Trophoblast cell (in vitro differentiated cells and primary cell): ENCODE measurements around the gene COL23A1.

Source experiments
- DNase-seq, 2 donors: peaks; one replicate each; pipeline ENCODE4 v3.0.0-alpha.2; 2016
- H2AFZ ChIP-seq: 2 replicates; pipeline ENCODE4 v1.6.1; 2013; ENCODE audit warnings: low read length, moderate library complexity, mild to moderate bottlenecking; ENCODE audit not compliant: insufficient read depth, poor library complexity
- H2AK5ac ChIP-seq: 2 replicates; pipeline ENCODE4 v1.6.1; 2013; ENCODE audit warnings: mild to moderate bottlenecking, low read length
- H2BK120ac ChIP-seq: 2 replicates; pipeline ENCODE4 v1.6.1; 2013; ENCODE audit warnings: low read length, mild to moderate bottlenecking, moderate library complexity; ENCODE audit not compliant: insufficient read depth, poor library complexity
- H2BK12ac ChIP-seq: 2 replicates; pipeline ENCODE4 v1.6.1; 2013; ENCODE audit warnings: mild to moderate bottlenecking, low read length, moderate library complexity
- H2BK5ac ChIP-seq: 2 replicates; pipeline ENCODE4 v1.6.1; 2013; ENCODE audit warnings: low read length, low read depth, moderate library complexity, mild to moderate bottlenecking; ENCODE audit not compliant: poor library complexity
- H3K14ac ChIP-seq: 2 replicates; pipeline ENCODE4 v1.6.1; 2013; ENCODE audit warnings: mild to moderate bottlenecking, low read length
- H3K18ac ChIP-seq: 2 replicates; pipeline ENCODE4 v1.6.1; 2013; ENCODE audit warnings: mild to moderate bottlenecking, low read length
- H3K23ac ChIP-seq: 2 replicates; pipeline ENCODE4 v1.6.1; 2013; ENCODE audit warnings: low read length
- H3K27ac ChIP-seq: 2 replicates; pipeline ENCODE4 v1.5.1; 2013; ENCODE audit warnings: low read depth, mild to moderate bottlenecking, inconsistent platforms, low read length, moderate library complexity
- H3K27me3 ChIP-seq: 2 replicates; pipeline ENCODE4 v1.6.1; 2013; ENCODE audit warnings: inconsistent platforms, mild to moderate bottlenecking, low read length, moderate library complexity; ENCODE audit not compliant: insufficient read depth
- H3K36me3 ChIP-seq, 2 experiments: 1 replicate in 1 of 2; 2 replicates in 1 of 2; pipeline ENCODE4 v1.6.1; 2013; ENCODE audit warnings: low read length in 2 of 2, mild to moderate bottlenecking in 2 of 2, moderate library complexity in 1 of 2; ENCODE audit not compliant: insufficient read depth in 2 of 2, control insufficient read depth in 1 of 2
- H3K4ac ChIP-seq: 2 replicates; pipeline ENCODE4 v1.6.1; 2013; ENCODE audit warnings: low read depth, mild to moderate bottlenecking, low read length, moderate library complexity
- H3K4me1 ChIP-seq, 2 experiments: 1 replicate in 1 of 2; 2 replicates in 1 of 2; pipeline ENCODE4 v1.6.1; 2013; ENCODE audit warnings: low read length in 2 of 2, mild to moderate bottlenecking in 2 of 2, moderate library complexity in 1 of 2; ENCODE audit not compliant: insufficient read depth in 2 of 2, control insufficient read depth in 1 of 2
- H3K4me2 ChIP-seq: 2 replicates; pipeline ENCODE4 v1.6.1; 2013; ENCODE audit warnings: inconsistent platforms, mild to moderate bottlenecking, low read length, moderate library complexity
- H3K4me3 ChIP-seq: 2 replicates; pipeline ENCODE4 v1.5.1; 2013; ENCODE audit warnings: mild to moderate bottlenecking, low read depth, low read length, inconsistent platforms
- H3K79me1 ChIP-seq: one replicate; pipeline ENCODE4 v1.6.1; 2013; ENCODE audit warnings: low read length
- H3K79me2 ChIP-seq: 2 replicates; pipeline ENCODE4 v1.6.1; 2013; ENCODE audit warnings: low read length, mild to moderate bottlenecking; ENCODE audit not compliant: control insufficient read depth, insufficient read depth, poor library complexity
- H3K9ac ChIP-seq: 2 replicates; pipeline ENCODE4 v1.6.1; 2013; ENCODE audit warnings: mild to moderate bottlenecking, low read length
- H3K9me3 ChIP-seq: 2 replicates; pipeline ENCODE4 v1.6.1; 2013; ENCODE audit warnings: low read depth, mild to moderate bottlenecking, control low read depth, inconsistent platforms, low read length; ENCODE audit not compliant: insufficient read depth
- H4K12ac ChIP-seq: 2 replicates; pipeline ENCODE4 v1.6.1; 2013; ENCODE audit warnings: low read depth, mild to moderate bottlenecking, low read length, moderate library complexity
- H4K8ac ChIP-seq: 2 replicates; pipeline ENCODE4 v1.6.1; 2013; ENCODE audit warnings: low read depth, mild to moderate bottlenecking, low read length, moderate library complexity
- H4K91ac ChIP-seq: one replicate; pipeline ENCODE4 v1.6.1; 2013; ENCODE audit warnings: low read depth, mild to moderate bottlenecking, low read length, moderate library complexity
- WGBS: extraction: QIAGEN DNeasy Blood & Tissue Kit; methylation state at CpG from one replicate; pipeline ENCODE4 v1.1.7; 2013; ENCODE audit warnings: missing lambda C conversion rate; ENCODE audit not compliant: insufficient read length, insufficient coverage; ENCODE audit errors: extremely low coverage; 5-methylcytosine and 5-hydroxymethylcytosine counted together

The COL23A1 gene

DNA sequence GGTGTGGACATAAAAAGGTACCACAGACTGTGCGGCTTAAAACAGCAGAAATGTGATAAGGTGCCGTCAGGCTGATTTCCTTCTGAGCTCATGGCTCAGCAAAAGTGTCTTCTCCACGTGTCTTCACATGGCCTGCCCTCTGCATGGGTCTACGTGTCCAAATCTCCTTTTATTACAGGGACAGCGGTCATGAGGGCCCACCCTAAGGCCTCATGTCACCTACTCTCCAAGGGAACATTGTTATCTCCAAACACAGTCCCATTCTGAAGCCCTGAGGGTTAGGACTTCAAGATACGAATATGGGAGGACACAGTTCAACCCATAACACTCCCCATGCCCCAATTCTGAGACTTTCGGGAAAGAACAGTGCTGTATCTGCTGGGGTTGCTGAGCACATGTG, 35.2 kb downstream of the COL23A1 start:
- no peak overlapping the region for H4K12ac ChIP-seq
- no peak overlapping the region for H3K4me3 ChIP-seq
- no peak overlapping the region for H4K91ac ChIP-seq
- H4K8ac ChIP-seq: no peak overlapping the region
- H3K79me1 ChIP-seq: no peaks in the 10 kb centered on the region
- no peaks in the 10 kb centered on the region for H3K4me1 ChIP-seq
- no peaks in the 10 kb centered on the region for H3K79me2 ChIP-seq
- no peak overlapping the region for H3K4me2 ChIP-seq
- H2BK5ac ChIP-seq: no peak overlapping the region
- H2BK12ac ChIP-seq: no peak overlapping the region
- no peak overlapping the region for H2AFZ ChIP-seq
- no peaks in the 10 kb centered on the region for H3K36me3 ChIP-seq
- H3K18ac ChIP-seq: no peak overlapping the region
- H3K27ac ChIP-seq: no peak overlapping the region
- H3K9ac ChIP-seq: no peak overlapping the region
- H2AK5ac ChIP-seq: no peak overlapping the region
- H3K4ac ChIP-seq: no peak overlapping the region
- WGBS: no CpG with 5 or more reads among the region's 7 CpGs
- DNase-seq: no peak
- no peak overlapping the region for H3K23ac ChIP-seq
- H3K14ac ChIP-seq: no peak overlapping the region
- H2BK120ac ChIP-seq: no peak overlapping the region
- peaks cover 4% of the 10 kb centered on the region for H3K9me3 ChIP-seq
- H3K27me3 ChIP-seq: no peaks in the 10 kb centered on the region

DNA sequence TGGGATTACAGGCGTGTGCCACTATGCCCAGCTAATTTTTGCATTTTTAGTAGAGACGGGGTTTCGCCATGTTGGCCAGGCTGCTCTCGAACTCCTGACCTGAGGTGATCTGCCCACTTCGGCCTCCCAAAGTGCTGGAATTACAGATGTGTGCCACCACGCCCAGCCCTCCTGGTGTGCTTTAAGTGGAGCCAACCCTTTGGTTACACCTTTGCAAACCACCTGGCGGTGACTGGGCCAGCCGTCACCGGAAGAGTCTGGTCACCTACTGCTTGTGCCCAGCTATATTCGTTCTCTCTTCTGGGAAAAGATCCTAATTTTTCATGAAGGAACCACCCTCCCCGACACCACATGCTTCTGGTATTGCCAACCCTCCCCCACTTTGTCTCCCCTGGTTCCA, 35.9 kb downstream of the COL23A1 start:
- H3K4me2 ChIP-seq: no peak overlapping the region
- H3K4me1 ChIP-seq: no peaks in the 10 kb centered on the region
- no peak overlapping the region for H3K27ac ChIP-seq
- no peak overlapping the region for H2BK12ac ChIP-seq
- no peaks in the 10 kb centered on the region for H3K27me3 ChIP-seq
- no peak overlapping the region for H2BK5ac ChIP-seq
- H3K4ac ChIP-seq: no peak overlapping the region
- H4K91ac ChIP-seq: no peak overlapping the region
- no peak overlapping the region for H2BK120ac ChIP-seq
- no peak for DNase-seq
- WGBS: no CpG with 5 or more reads among the region's 11 CpGs
- no peak overlapping the region for H3K18ac ChIP-seq
- no peak overlapping the region for H3K4me3 ChIP-seq
- no peaks in the 10 kb centered on the region for H3K36me3 ChIP-seq
- no peak overlapping the region for H3K14ac ChIP-seq
- H3K79me2 ChIP-seq: no peaks in the 10 kb centered on the region
- no peak overlapping the region for H2AK5ac ChIP-seq
- H3K9me3 ChIP-seq: peaks cover 4% of the 10 kb centered on the region
- no peak overlapping the region for H4K8ac ChIP-seq
- H3K79me1 ChIP-seq: no peaks in the 10 kb centered on the region
- no peak overlapping the region for H3K9ac ChIP-seq
- no peak overlapping the region for H2AFZ ChIP-seq
- no peak overlapping the region for H3K23ac ChIP-seq
- H4K12ac ChIP-seq: no peak overlapping the region

DNA sequence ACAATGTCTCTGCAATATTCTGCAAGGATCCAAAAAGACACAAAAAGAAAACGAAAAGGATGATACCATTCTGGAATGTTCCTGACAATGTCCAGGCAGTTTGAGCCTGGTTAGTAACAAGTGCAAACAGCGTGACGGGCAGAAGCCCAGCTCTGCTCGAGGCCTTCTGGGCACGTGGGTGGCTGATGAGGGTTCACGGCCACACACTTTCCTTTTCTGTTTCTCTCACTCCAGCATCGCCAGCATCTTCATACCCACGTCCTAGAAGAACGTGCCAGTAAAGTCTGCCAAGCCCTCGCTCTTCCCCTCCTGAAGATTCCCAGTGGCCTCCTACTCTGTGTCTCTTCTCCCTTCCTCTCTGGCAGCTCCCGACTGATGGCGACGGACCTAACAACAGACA, 36.7 kb downstream of the COL23A1 start:
- peaks cover 4% of the 10 kb centered on the region for H3K9me3 ChIP-seq
- no peak overlapping the region for H3K14ac ChIP-seq
- no peaks in the 10 kb centered on the region for H3K27me3 ChIP-seq
- no peak overlapping the region for H3K23ac ChIP-seq
- H2AK5ac ChIP-seq: no peak overlapping the region
- no peak overlapping the region for H4K91ac ChIP-seq
- no peak overlapping the region for H3K4me3 ChIP-seq
- H3K27ac ChIP-seq: no peak overlapping the region
- H4K12ac ChIP-seq: no peak overlapping the region
- no peak overlapping the region for H3K9ac ChIP-seq
- no peaks in the 10 kb centered on the region for H3K36me3 ChIP-seq
- no peak overlapping the region for H2BK120ac ChIP-seq
- H2BK12ac ChIP-seq: no peak overlapping the region
- no peak overlapping the region for H2AFZ ChIP-seq
- no peak overlapping the region for H4K8ac ChIP-seq
- H3K79me1 ChIP-seq: no peaks in the 10 kb centered on the region
- WGBS: no CpG with 5 or more reads among the region's 13 CpGs
- no peak for DNase-seq
- no peak overlapping the region for H2BK5ac ChIP-seq
- H3K4ac ChIP-seq: no peak overlapping the region
- no peak overlapping the region for H3K4me2 ChIP-seq
- no peak overlapping the region for H3K18ac ChIP-seq
- no peaks in the 10 kb centered on the region for H3K4me1 ChIP-seq
- no peaks in the 10 kb centered on the region for H3K79me2 ChIP-seq

DNA sequence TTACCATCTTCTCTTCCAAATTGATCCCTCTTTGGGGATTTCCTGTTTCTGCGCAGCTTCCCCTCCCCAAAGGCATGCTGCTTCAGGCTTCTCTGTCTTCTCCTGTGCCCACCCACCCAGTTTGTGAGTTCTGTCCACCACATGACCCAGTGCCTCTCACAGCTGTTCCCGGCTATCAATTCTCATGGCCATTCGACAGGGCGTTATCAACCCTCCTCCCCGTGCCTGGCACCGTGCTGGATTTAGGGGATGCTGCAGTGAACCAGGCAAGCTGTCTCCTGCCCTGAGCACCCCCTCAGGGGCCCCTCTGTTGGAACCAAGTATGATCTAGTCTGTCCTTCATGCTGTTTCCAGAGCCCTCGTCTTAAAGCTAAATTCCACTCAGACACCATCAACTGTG, 38.7 kb downstream of the COL23A1 start:
- DNase-seq: no peak
- Histone ChIP-seq H2BK12ac (no peak overlapping the region), H3K79me2 (no peaks in the 10 kb centered on the region), H3K36me3 (no peaks in the 10 kb centered on the region), H3K9me3 (peaks cover 2% of the 10 kb centered on the region), H3K23ac (no peak overlapping the region), H3K4me3 (no peak overlapping the region), H3K4me2 (no peak overlapping the region), H4K91ac (peak overlapping the region; percentile 29), H2AFZ (no peak overlapping the region), H3K4me1 (peaks cover 3 to 6% of the 10 kb centered on the region in 2 experiments), H2AK5ac (no peak overlapping the region), H4K8ac (no peak overlapping the region), H3K18ac (no peak overlapping the region), H3K27ac (no peak overlapping the region), H2BK5ac (no peak overlapping the region), H4K12ac (no peak overlapping the region), H3K9ac (no peak overlapping the region), H3K14ac (no peak overlapping the region), H3K79me1 (no peaks in the 10 kb centered on the region), H3K4ac (no peak overlapping the region), H2BK120ac (no peak overlapping the region), H3K27me3 (no peaks in the 10 kb centered on the region)
- WGBS: no CpG with 5 or more reads among the region's 7 CpGs
